H1 (cell line): ENCODE data around the gene POTEG.
"Not testable (repeated sequence)": the region's sequence is repeated elsewhere in the genome, so short reads cannot be mapped to it uniquely, and the experiment has no call there.

Experiments
- CTCF ChIP-seq, 3 experiments: IDR thresholded peaks; 1 replicate in 2 of 3; 2 replicates in 1 of 3; pipeline versions ENCODE4 v1.5.1 to v1.6.1; 2011; ENCODE audit warnings: low read length in 3 of 3, mild to moderate bottlenecking in 3 of 3, inconsistent platforms in 2 of 3, low read depth in 1 of 3, moderate library complexity in 1 of 3; ENCODE audit not compliant: insufficient read depth in 1 of 3; ENCODE audit errors: control extremely low read depth in 1 of 3
- E2F6 ChIP-seq: IDR thresholded peaks from 2 replicates; pipeline ENCODE4 v1.6.1; 2012; ENCODE audit warnings: inconsistent platforms
- EP300 ChIP-seq, 2 experiments: IDR thresholded peaks; 1 replicate in 1 of 2; 2 replicates in 1 of 2; pipeline ENCODE4 v1.6.1; 2011 to 2012; ENCODE audit warnings: low read depth in 2 of 2, low read length in 2 of 2, mild to moderate bottlenecking in 2 of 2, borderline replicate concordance in 1 of 2, inconsistent platforms in 1 of 2, moderate library complexity in 1 of 2
- POLR2AphosphoS5 ChIP-seq: IDR thresholded peaks from 2 replicates; pipeline ENCODE4 v1.6.1; 2011; ENCODE audit warnings: low read depth, low read length

GRCh38 chr14:19394727-19395126 is 39.4 kb downstream of the POTEG start:
- not testable (repeated sequence) for TF ChIP-seq CTCF (IDR thresholded peaks at IDR 0.05; ENCODE audit: control extremely low read depth in 1 of 3, insufficient read depth in 1 of 3, low read depth in 1 of 3, low read length in 3 of 3); POLR2AphosphoS5; E2F6; EP300 (IDR thresholded peaks at IDR 0.05; ENCODE audit: borderline replicate concordance in 1 of 2, low read depth in 2 of 2, low read length in 2 of 2)
